RCC 7860 (cell line): Measurements from ENCODE around the gene OR5L2.
"Not testable (repeated sequence)": the region's sequence is repeated elsewhere in the genome, so short reads cannot be mapped to it uniquely, and the experiment has no call there.

ENCODE experiments used
- DNase-seq: peaks from one replicate; pipeline ENCODE4 v3.0.0-alpha.2; 2015; ENCODE audit warnings: low spot score
- FAIRE-seq: peaks from 2 replicates; lab custom pipeline; 2012; peaks lifted over from hg19 to GRCh38; lab: Jason Lieb, UNC

Gene OR5L2

DNA sequence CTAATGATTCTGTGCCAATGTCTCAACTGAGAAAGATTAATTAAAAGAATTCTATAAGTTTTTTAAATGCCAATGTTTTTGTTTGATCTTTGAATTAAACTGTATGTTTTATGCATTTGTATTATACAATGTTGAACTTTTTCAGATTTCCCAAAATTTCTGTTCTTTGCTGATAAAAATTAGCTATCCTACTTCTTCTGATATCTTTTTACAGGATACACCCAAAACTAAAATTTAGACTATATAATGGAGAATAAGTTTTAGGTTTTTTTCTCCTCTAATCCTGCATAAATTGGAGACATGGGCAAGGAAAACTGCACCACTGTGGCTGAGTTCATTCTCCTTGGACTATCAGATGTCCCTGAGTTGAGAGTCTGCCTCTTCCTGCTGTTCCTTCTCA is at the start of gene OR5L2:
Gene OR5L2 (plus strand): TSS at position 301 of the 400 bp plus-strand sequence. CDS start 0 bp downstream, at position 301.
- no peak for DNase-seq
- no peak for FAIRE-seq

DNA sequence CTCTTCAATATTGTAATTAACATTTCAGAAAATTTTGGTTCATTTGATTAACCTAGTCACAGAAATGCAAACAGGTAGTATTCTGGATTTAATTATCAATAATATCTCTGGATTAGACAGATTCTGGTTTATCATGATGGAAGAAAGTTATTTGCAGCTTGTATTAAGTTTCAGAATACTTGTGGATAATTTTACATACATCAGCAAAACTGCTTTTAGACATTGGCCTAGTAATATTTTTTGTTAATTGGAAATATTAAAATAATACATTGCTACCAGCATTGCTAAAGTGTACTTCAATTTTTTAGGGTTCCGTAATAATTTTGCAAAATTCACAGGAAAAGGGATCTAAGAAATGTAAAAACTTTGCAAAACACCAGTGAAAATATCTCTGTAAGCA is 35.4 kb upstream of the OR5L2 start:
- FAIRE-seq: no peak

DNA sequence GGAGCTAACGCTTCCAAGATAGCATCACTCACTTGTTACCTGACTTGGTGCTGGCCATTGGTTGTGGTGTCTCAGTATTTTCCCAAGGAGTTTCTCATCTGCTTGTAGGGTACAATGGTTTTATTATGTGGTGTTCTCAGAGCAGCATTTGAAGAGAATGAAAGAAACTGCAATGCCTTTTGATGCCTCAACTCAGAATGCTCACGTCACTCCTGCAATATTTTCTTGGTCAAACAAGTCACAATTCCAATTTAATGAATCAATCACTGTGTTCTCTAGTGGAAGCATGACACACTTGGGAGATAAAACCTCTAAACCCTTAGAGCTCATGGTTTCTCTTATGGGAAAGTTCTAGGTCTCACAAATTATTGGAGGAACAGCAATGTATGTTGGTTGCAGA is 33.7 kb upstream of the OR5L2 start:
- DNase-seq (no peak), FAIRE-seq (no peak)

More for the DNA sequence above, 35.4 kb upstream of the OR5L2 start:
- DNase-seq: no peak

DNA sequence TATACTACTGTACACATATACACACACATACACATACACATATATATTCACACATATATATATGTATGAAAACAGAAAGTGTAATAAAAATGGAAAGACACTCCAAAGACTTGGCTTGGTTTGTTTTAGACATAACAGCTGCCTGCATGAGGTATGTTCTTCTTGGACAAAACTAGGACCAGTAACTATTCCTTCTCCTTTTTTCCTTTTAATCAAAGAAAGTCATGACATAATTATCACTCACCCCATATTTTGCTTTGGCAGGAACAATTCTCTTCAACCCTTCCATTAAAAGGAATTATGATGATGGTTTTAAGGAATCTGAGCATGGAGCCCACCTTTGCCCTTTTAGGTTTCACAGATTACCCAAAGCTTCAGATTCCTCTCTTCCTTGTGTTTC is 31.8 kb upstream of the OR5L2 start, which contains the start of gene OR5D14:
Gene OR5D14 (plus strand): TSS at position 301 of the 400 bp plus-strand sequence. CDS start 0 bp downstream, at position 301.
- no peak for FAIRE-seq

DNA sequence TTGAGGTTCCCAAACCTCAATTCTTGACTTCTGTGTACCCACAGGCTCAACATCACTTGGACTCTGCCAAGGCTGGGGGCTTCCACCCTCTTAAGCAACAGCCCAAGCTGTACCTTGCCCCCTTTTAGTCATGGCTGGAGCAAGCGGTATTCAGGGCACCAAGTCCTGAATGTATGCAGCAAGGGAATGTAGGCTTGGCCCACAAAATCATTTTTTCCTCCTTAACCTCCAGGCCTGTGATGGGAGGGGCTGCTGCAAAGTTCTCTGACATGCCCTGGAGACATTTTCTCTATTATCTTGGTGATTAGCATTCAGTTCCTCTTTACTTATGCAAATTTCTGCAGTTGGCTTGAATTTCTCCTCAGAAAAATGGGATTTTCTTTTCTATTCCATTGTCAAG is 20.8 kb upstream of the OR5L2 start:
- FAIRE-seq: no peak
- no peak for DNase-seq

More for the DNA sequence above, 31.8 kb upstream of the OR5L2 start, which contains the start of gene OR5D14:
- no peak for DNase-seq

DNA sequence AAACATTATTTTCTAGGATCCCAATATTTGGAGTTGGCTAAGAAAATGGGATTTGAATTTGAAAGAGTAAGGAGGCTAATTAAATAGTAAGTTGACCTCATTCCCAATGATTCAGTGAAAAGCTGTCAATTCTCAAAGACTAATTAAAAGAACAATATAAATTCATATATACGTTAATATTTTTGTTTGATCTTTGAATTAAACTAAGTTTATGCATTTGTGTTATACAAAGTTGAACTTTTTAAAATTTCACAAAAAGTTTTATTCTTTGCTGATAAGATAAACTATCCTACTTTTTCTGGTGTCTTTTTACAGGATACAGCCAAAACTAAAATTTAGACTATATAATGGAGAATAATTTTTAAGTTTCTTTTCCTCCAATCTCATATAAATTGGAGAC is 16.0 kb upstream of the OR5L2 start, which contains the start of gene OR5L1:
Gene OR5L1 (plus strand): TSS at position 301 of the 400 bp plus-strand sequence. CDS start 100 bp downstream, outside the sequence.
- FAIRE-seq: no peak
- DNase-seq: no peak

DNA sequence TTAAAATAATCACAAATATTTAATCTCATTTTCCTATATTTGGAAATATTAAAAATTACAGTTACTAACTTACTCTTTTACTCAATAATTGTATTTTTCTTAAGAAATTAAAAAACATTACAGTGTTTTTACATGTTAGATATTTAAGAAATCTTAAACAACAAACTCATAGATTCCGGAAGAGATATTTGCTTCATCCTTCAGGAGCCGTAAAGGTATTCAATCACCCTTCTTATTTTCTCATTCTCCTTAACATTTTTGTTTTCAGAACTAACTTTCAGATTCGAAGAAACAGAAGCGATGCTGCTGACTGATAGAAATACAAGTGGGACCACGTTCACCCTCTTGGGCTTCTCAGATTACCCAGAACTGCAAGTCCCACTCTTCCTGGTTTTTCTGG is 7.7 kb upstream of the OR5L2 start, which contains the start of gene OR5D18:
Gene OR5D18 (plus strand): TSS at position 301 of the 400 bp plus-strand sequence. CDS start 0 bp downstream, at position 301.
- FAIRE-seq (no peak), DNase-seq (no peak)

DNA sequence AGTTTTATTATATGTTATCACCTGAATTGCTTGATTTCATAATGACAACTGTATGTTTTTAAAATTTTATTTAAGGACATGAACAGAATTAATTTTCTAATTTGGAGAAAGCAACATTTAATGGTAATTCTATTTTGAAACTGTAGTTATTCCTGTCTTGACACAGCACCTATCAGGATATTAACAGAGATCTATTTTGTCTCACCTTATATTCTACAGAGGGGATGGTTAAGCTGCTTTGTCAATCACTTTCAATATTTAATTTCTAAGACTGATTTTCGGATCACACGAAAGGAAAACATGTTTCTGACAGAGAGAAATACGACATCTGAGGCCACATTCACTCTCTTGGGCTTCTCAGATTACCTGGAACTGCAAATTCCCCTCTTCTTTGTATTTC is 11.4 kb downstream of the OR5L2 start, which contains the start of gene OR5D16:
Gene OR5D16 (plus strand): TSS at position 301 of the 400 bp plus-strand sequence. CDS start 0 bp downstream, at position 301.
- FAIRE-seq (no peak), DNase-seq (no peak)

DNA sequence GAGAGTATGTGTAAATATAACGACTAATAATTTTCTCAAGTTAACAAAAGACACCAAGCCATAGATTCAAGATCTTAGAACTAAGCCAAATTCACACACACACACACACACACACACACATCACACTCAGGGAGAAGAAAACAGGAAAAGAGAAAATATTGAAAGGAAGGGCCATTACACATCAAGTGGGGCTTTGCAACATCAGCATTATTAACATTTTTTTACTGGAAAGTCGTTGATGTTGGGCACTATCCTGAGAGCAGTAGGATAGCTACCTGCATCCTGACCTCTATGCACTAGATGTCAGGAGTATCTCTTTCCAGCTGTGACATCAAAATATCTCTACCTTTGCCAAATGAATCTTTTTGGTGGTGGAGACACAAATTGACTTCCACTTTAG is 20.4 kb downstream of the OR5L2 start:
- no peak for FAIRE-seq
- no peak for DNase-seq

DNA sequence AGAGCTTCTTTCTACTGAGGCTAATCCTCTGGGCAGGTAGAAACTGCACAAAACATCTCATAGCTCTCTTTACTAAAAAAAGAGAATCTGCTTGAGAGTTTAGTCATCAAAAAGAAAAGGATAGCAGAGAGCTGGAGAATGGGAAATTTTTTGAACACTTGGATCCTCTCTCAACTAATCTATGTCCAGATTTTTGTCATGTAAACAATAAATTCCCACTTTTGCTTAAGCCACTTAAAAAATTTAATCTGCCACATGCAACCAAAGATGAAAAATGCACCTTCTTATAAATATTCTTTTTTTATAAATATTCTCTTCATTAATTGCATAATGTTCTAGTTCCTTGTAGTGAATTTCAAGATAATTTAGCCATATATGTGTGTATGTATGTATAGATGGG is 22.0 kb downstream of the OR5L2 start:
- FAIRE-seq: no peak
- DNase-seq: no peak

DNA sequence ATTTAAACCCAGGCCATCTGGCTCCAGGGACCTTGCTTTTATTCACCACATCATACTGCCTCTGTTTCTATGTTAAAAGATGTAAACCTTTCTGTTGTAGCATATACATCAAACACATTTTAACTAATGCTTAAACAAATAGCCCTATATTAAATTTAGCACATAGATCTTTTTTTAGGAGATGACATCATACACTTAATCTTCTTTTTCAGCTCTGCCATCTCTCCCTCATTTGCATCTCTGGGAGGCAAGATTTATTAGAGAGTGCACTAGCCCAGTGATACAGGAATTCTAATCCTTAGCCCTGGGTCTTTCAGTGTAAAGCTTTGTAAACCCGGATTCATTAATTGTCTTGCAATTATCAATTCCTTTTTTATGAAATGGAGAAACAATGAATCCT is 25.1 kb downstream of the OR5L2 start:
- no peak for DNase-seq
- FAIRE-seq: no peak

DNA sequence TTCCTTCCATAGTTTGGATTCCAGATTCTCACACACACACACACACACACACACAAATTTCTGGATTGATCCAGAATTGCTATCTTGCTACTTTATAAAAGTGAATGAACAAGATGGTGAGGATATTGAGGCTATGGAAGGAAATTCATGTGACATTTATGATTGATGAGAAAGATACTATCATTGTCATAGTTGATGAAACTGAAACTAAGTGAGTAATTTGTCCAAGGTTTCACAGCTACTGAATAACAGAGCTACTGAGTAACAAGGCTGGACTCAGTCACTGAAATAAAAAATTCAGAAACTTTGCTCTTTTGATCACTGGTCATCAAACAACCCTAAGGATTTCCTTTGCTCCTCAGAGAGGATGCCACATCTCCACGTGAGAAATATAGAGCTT is 27.7 kb downstream of the OR5L2 start:
- no peak for DNase-seq
- no peak for FAIRE-seq

DNA sequence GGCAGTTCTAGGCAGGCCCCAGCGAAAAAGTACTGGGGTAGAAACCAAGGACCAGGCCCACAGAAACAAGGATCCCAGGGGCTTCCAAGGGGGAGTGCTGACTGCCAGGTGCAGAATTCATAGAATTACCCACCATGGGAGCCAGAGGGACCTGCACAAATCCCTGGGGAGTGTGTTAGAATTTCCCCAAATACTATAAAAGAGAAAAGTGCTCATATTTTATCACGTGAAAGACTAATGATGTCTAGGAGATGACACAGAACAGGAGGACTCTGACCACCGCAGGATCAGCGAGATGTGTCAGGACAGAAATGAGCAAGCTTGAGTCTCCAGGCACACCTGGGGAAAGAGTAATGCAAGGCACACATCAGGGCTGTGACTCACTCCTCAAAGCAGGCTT is 40.3 kb downstream of the OR5L2 start:
- not testable (repeated sequence) for FAIRE-seq, DNase-seq

DNA sequence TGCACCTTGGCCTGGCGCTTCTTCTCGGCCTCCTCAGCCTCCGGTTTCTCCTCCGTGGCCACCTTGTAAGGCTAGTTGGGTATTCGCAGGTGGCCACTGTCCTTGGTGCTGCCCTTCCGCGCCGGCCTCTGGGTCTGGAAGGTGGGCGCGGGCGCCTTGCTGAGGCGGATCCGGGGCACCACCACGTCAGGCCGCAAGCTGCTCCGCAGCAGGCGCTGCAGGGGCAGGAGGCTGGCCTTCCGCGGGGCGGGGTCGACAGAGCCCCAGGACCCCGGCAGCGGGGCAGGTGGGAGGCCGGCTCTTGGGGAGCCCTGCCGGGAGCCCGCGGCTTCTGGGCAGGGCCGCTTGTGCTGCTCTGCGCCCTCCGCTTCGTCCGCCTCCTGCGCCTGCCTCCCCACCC is 45.7 kb downstream of the OR5L2 start:
- not testable (repeated sequence) for DNase-seq, FAIRE-seq

DNA sequence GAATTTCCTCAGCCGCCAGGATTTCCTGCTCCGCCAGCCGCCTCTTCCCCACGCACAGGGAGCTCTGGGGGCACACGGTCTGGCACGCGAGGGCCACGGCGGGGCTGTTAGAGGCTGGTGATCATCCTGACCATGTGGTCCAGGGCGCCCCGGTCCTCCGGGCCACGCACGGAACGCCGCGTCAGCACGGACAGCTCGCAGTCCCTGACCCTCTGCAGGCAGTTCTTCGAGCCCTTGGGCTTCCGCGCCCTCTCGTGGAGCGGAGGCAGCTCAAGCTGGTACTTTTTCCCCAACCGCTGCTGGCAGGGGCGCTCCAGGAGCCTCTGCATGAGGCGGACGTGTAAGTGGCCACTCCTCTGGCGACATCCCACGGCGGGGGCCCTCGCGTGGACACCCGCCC is 46.1 kb downstream of the OR5L2 start:
- DNase-seq, FAIRE-seq: not testable (repeated sequence)
